Measurements from ENCODE around the gene ZNF385C.

DNA sequence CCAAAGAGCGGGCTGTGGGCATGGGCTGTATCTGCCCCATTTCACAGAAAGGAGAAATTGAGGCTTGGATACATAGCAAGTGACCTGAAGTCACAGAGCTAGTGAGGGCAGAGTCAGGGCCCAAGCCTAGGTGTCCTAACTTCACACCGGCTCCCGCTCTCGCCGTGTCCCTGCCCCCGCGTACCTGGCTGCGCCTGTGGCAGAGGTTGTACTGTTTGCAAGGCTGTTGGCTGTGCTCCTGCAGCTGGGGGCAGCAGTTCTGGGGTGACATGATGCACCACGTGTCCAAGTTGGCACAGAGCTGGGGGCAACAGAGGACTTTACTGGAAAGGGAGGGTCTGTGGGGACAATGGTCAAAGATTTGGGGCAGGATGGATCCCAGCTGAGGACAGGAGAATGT is 10.8 kb upstream of the ZNF385C start:
- TF ChIP-seq, protein P1, sequence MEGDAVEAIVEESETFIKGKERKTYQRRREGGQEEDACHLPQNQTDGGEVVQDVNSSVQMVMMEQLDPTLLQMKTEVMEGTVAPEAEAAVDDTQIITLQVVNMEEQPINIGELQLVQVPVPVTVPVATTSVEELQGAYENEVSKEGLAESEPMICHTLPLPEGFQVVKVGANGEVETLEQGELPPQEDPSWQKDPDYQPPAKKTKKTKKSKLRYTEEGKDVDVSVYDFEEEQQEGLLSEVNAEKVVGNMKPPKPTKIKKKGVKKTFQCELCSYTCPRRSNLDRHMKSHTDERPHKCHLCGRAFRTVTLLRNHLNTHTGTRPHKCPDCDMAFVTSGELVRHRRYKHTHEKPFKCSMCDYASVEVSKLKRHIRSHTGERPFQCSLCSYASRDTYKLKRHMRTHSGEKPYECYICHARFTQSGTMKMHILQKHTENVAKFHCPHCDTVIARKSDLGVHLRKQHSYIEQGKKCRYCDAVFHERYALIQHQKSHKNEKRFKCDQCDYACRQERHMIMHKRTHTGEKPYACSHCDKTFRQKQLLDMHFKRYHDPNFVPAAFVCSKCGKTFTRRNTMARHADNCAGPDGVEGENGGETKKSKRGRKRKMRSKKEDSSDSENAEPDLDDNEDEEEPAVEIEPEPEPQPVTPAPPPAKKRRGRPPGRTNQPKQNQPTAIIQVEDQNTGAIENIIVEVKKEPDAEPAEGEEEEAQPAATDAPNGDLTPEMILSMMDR (optimal IDR thresholded peaks at IDR 0.05 in 1 of 3, IDR thresholded peaks at IDR 0.05 in 1 of 3, conservative IDR thresholded peaks at IDR 0.05 in 1 of 3; ENCODE audit: extremely low read depth in 1 of 3, insufficient read depth in 2 of 3, low read length in 3 of 3), result no peak
- no peak for TF ChIP-seq EZH2 (IDR thresholded peaks at IDR 0.05; ENCODE audit: low read length)
